Ovary (tissue), 9 donors: ENCODE results near the gene CYP2E1. TPM values are rescaled to one million over a fixed set of nuclear protein-coding genes. Genes with fewer than 3 reads are reported as not detected.
"Not testable (repeated sequence)": the region's sequence is repeated elsewhere in the genome, so short reads cannot be mapped to it uniquely, and the experiment has no call there.

ENCODE experiments used
- DNase-seq, 5 donors: peaks; one replicate each; pipeline ENCODE4 v3.0.0-alpha.2; 2019 to 2020
- H3K27ac ChIP-seq, 2 donors: fragments of 200-600 bp; one replicate each; pipeline versions ENCODE4 v1.5.1 to v1.8.0; 2019 to 2022
- H3K27me3 ChIP-seq: fragments of 200-600 bp; one replicate; pipeline ENCODE4 v1.8.0; 2022
- H3K36me3 ChIP-seq: fragments of 200-600 bp; sonication (generic); one replicate; pipeline ENCODE4 v1.5.1; 2019
- H3K4me1 ChIP-seq: one replicate; pipeline ENCODE4 v1.8.1; 2013; ENCODE audit warnings: mild to moderate bottlenecking, moderate library complexity; ENCODE audit not compliant: insufficient read depth
- H3K4me3 ChIP-seq: fragments of 200-600 bp; sonication (generic); one replicate; pipeline ENCODE4 v1.5.1; 2017
- H3K9me3 ChIP-seq, 2 donors: fragments of 200-600 bp in 1 of 2; sonication (generic) in 1 of 2; one replicate each; pipeline versions ENCODE4 v1.5.1 to v1.8.1; 2013 to 2019; ENCODE audit warnings: mild to moderate bottlenecking in 1 of 2, moderate library complexity in 1 of 2
- CTCF ChIP-seq, 3 donors: fragments of 450-650 bp in 2 of 3; fragments of 200-600 bp in 1 of 3; IDR thresholded peaks; one replicate each; pipeline versions ENCODE4 v1.5.1 to v1.8.0; 2016 to 2022; ENCODE audit warnings: antibody characterized with exemption in 3 of 3, mild to moderate bottlenecking in 1 of 3
- EP300 ChIP-seq: sonication (generic); formaldehyde crosslinking; IDR thresholded peaks from one replicate; pipeline ENCODE4 v1.6.1; 2017; ENCODE audit warnings: antibody characterized with exemption
- POLR2A ChIP-seq: fragments of 450-650 bp; IDR thresholded peaks from one replicate; pipeline ENCODE4 v1.6.1; 2017; ENCODE audit warnings: antibody characterized with exemption, mild to moderate bottlenecking, moderate library complexity
- WGBS, 3 donors: extraction: QIAGEN DNeasy Blood & Tissue Kit in 1 of 3; methylation state at CpG; one replicate each; pipeline versions ENCODE4 v1.1.5 to v1.1.7; 2013 to 2017; 5-methylcytosine and 5-hydroxymethylcytosine counted together
- intact Hi-C, 4 donors: fragments of 100-400 bp; cut with DNase I; formaldehyde crosslinking; loops; one replicate each; pipeline versions ENCODE4 v1.11.0 to v1.15.1; 2022 to 2023
- polyA plus RNA-seq, 2 donors: library from polyadenylated mRNA; stranded (reverse); fragments of 200-250 nt in 1 of 2; fragments of 350-450 nt in 1 of 2; fragmentation: Illumina TruSeq in 1 of 2; extraction: RNeasy Lipid Tissue Mini Kit (QIAGEN cat#74804) in 1 of 2; gene quantifications; one replicate each; pipeline ENCODE4 v1.2.3, GENCODE V29; 2013 to 2014
- total RNA-seq, 7 donors: library from RNA; depleted of rRNA in 2 of 7; stranded (reverse); fragments of >200 nt in 2 of 7; fragmentation: NEBNext Ultra II Directional in 3 of 7; extraction: Animal tissue kit (Norgen Biotek cat#: 25700) in 3 of 7; gene quantifications; one replicate each; pipeline versions ENCODE4 v1.1.0 to v1.2.4, GENCODE V29; 2016 to 2023
- donor health status: DM: no; HTN: no; CAD: no; lungs with moderate emphysema.
- donor health status: DM: no; HTN: no; CAD: no.
- donor health status: Bipolar disorder and iron deficiency.
- donor health status: DM: yes; HTN: yes; CAD: no.
- donor health status: DM: no; HTN: no; CAD: no.
- donor health status: DM: yes; HTN: yes; CAD: no.

Gene CYP2E1
- total and polyA plus RNA-seq, 9 donors, result 0.83 to 4.6 (median 3.6) TPM

- no peak overlapping the region for H3K4me3 ChIP-seq
- no peak for DNase-seq
- intact Hi-C loops, result loop anchor here in 1 of 4 donors (5.0 kb wide), 1 partner anchor 141 kb away; no protein-coding TSS in a partner anchor
- 88 to 94% (median 89%) methylated on average over 22 of the region's 22 CpGs for WGBS, 3 donors
- H3K27me3 ChIP-seq, result no peaks in the 10 kb centered on the region
- H3K27ac ChIP-seq, result no peak overlapping the region
- no peak for TF ChIP-seq CTCF (IDR thresholded peaks at IDR 0.05)
- no peak for TF ChIP-seq POLR2A
- no peak for TF ChIP-seq EP300
- no peaks in the 10 kb centered on the region for H3K36me3 ChIP-seq
- H3K9me3 ChIP-seq, result peaks cover 0 to 5% of the 10 kb centered on the region in 2 donors
- H3K4me1 ChIP-seq, result no peaks in the 10 kb centered on the region
Measured at GRCh38 chr10:133568287-133568614, 41.1 kb downstream of the CYP2E1 start.

- WGBS, 3 donors, result 31% methylated on average over 12 of the region's 80 CpGs; no CpG with 5 or more reads in 2 of the 3 donors
- not testable (repeated sequence) for H3K36me3 ChIP-seq, H3K9me3 ChIP-seq, H3K4me3 ChIP-seq, H3K27me3 ChIP-seq, DNase-seq, H3K27ac ChIP-seq, H3K4me1 ChIP-seq
- intact Hi-C loops, result loop anchor here in 1 of 4 donors (5.0 kb wide), 1 partner anchor 142 kb away; no protein-coding TSS in a partner anchor
Measured at GRCh38 chr10:133568831-133569527, 41.8 kb downstream of the CYP2E1 start.

GRCh38 chr10:133569801-133570200, 42.6 kb downstream of the CYP2E1 start:
- H3K36me3 ChIP-seq, H3K27ac ChIP-seq, H3K4me1 ChIP-seq, H3K9me3 ChIP-seq, H3K4me3 ChIP-seq, H3K27me3 ChIP-seq, DNase-seq: not testable (repeated sequence)
- 34 to 66% (median 51%) methylated on average over 10 to 16 of the region's 21 CpGs for WGBS, 3 donors
- intact Hi-C loops, result loop anchor here in 1 of 4 donors (5.0 kb wide), 1 partner anchor 142 kb away; no protein-coding TSS in a partner anchor

- DNase-seq, H3K27ac ChIP-seq, H3K4me1 ChIP-seq, H3K27me3 ChIP-seq, H3K4me3 ChIP-seq, intact Hi-C loops, H3K36me3 ChIP-seq, H3K9me3 ChIP-seq: not testable (repeated sequence)
- 87 to 97% (median 96%) methylated on average over 5 to 11 of the region's 11 CpGs for WGBS, 3 donors
Measured at GRCh38 chr10:133572055-133572454, 44.9 kb downstream of the CYP2E1 start.

- intact Hi-C loops, H3K4me1 ChIP-seq, H3K4me3 ChIP-seq, H3K27me3 ChIP-seq, H3K9me3 ChIP-seq, H3K27ac ChIP-seq, H3K36me3 ChIP-seq, DNase-seq: not testable (repeated sequence)
- 77 to 85% (median 84%) methylated on average over 1 of the region's 1 CpG for WGBS, 3 donors
Measured at GRCh38 chr10:133573460-133573859, 46.3 kb downstream of the CYP2E1 start.

GRCh38 chr10:133577037-133577436, 49.9 kb downstream of the CYP2E1 start:
- 71% methylated on average over 18 of the region's 31 CpGs; no CpG with 5 or more reads in 2 of the 3 donors for WGBS, 3 donors
- intact Hi-C loops, DNase-seq: not testable (repeated sequence)

More at GRCh38 chr10:133577037-133577436, 49.9 kb downstream of the CYP2E1 start:
- not testable (repeated sequence) for H3K36me3 ChIP-seq, H3K4me1 ChIP-seq, H3K27ac ChIP-seq, H3K9me3 ChIP-seq, H3K4me3 ChIP-seq, H3K27me3 ChIP-seq

Other genes starting within 250 kb of the CYP2E1 start
- gene TUBGCP2, start 218.5 kb upstream of the CYP2E1 start, total RNA-seq, result 10 to 100 TPM; 31.2 to 70.5 (median 56.4) TPM
- 10 to 100 TPM; 32.4 to 48.3 TPM for gene TUBGCP2, start 218.5 kb upstream of the CYP2E1 start, polyA plus RNA-seq
- gene ZNF511, start 218.4 kb upstream of the CYP2E1 start, total RNA-seq, result 10 to 100 TPM; 23.3 to 64.8 (median 46.8) TPM
- gene ZNF511, start 218.4 kb upstream of the CYP2E1 start, polyA plus RNA-seq, result 10 to 100 TPM; 16.3 to 52.1 TPM
- gene CALY, start 190.5 kb upstream of the CYP2E1 start, total RNA-seq, result under 1 TPM in 1 of 7 donors, not detected in 6; 0.69 TPM
- gene CALY, start 190.5 kb upstream of the CYP2E1 start, polyA plus RNA-seq, result not detected
- 1 to 10 TPM in 1 of 7 donors, not detected in 6; 2.0 TPM for gene PRAP1, start 180.0 kb upstream of the CYP2E1 start, total RNA-seq
- not detected for gene PRAP1, start 180.0 kb upstream of the CYP2E1 start, polyA plus RNA-seq
- 10 to 100 TPM in 6 of 7 donors, 1 to 10 TPM in 1; 9.2 to 26.3 (median 17.1) TPM for gene FUOM, start 169.3 kb upstream of the CYP2E1 start, total RNA-seq
- gene FUOM, start 169.3 kb upstream of the CYP2E1 start, polyA plus RNA-seq, result 10 to 100 TPM in 1 of 2 donors, 1 to 10 TPM in 1; 1.2 to 14.8 TPM
- gene ECHS1, start 154.0 kb upstream of the CYP2E1 start, total RNA-seq, result 10 to 100 TPM; 27.2 to 74.4 (median 66.4) TPM
- 100 to 1,000 TPM in 1 of 2 donors, 10 to 100 TPM in 1; 68.9 to 102 TPM for gene ECHS1, start 154.0 kb upstream of the CYP2E1 start, polyA plus RNA-seq
- 10 to 100 TPM in 3 of 7 donors, 1 to 10 TPM in 4; 6.3 to 11.4 (median 9.2) TPM for gene PAOX, start 148.1 kb upstream of the CYP2E1 start, total RNA-seq
- gene PAOX, start 148.1 kb upstream of the CYP2E1 start, polyA plus RNA-seq, result 1 to 10 TPM; 2.1 to 7.8 TPM
- 10 to 100 TPM; 23.1 to 55.1 (median 32.5) TPM for gene MTG1, start 133.2 kb upstream of the CYP2E1 start, total RNA-seq
- gene MTG1, start 133.2 kb upstream of the CYP2E1 start, polyA plus RNA-seq, result 10 to 100 TPM; 33.7 to 34.9 TPM
- under 1 TPM in 3 of 7 donors, not detected in 4; 0.11 to 0.20 (median 0.15) TPM for gene SPRN, start 102.7 kb upstream of the CYP2E1 start, total RNA-seq
- gene SPRN, start 102.7 kb upstream of the CYP2E1 start, polyA plus RNA-seq, result under 1 TPM; 0.05 to 0.10 TPM
- gene SCART1, start 73.4 kb upstream of the CYP2E1 start, total RNA-seq, result 1 to 10 TPM in 6 of 7 donors, under 1 TPM in 1; 0.72 to 5.0 (median 3.6) TPM
- gene SCART1, start 73.4 kb upstream of the CYP2E1 start, polyA plus RNA-seq, result under 1 TPM; 0.71 to 0.72 TPM
- gene SYCE1, start 38.2 kb downstream of the CYP2E1 start, total RNA-seq, result 1 to 10 TPM in 5 of 7 donors, under 1 TPM in 1, not detected in 1; 0.53 to 3.2 (median 2.5) TPM
- gene SYCE1, start 38.2 kb downstream of the CYP2E1 start, polyA plus RNA-seq, result 1 to 10 TPM in 1 of 2 donors, under 1 TPM in 1; 0.40 to 8.1 TPM
- gene FRG2B, start 99.4 kb downstream of the CYP2E1 start, total RNA-seq, result not detected
- not detected for gene FRG2B, start 99.4 kb downstream of the CYP2E1 start, polyA plus RNA-seq